GM21423 (cell line): ENCODE data around the gene DLX4.

Experiments used
- ATAC-seq: cut with Tn5 transposase; IDR thresholded peaks from one replicate; pipeline ENCODE4 v1.9.1; 2021; ENCODE audit warnings: mild to moderate bottlenecking, moderate library complexity; ENCODE audit not compliant: unreplicated experiment

Gene DLX4

DNA sequence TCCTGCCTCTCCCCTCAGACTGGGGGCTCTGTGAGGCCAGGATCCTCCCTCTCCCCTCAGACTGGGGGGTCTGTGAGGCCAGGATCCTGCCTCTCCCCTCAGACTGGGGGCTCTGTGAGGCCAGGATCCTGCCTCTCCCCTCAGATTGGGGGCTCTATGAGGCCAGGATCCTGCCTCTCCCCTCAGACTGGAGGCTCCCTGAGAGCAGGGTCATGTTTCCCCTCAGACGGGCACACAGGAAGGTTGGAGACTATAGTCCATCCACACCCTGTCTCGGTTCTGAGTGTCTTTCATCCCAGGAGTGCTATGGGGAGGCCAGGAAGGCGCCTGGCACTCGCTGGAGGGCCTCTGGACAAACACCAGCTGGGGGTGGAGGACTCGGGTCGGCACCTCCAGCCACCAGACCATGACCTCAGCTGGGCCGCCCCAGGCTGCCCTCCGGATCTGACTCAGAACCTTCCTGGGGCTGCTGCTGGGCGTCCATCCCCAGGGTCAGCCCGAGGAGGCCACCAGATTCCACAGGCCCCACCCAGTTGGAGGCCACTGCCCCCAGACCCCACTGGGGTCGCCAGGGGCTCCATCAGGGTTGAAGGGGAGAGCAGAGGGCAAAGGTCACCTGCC is 21.9 kb upstream of the DLX4 start:
- no peak for ATAC-seq

DNA sequence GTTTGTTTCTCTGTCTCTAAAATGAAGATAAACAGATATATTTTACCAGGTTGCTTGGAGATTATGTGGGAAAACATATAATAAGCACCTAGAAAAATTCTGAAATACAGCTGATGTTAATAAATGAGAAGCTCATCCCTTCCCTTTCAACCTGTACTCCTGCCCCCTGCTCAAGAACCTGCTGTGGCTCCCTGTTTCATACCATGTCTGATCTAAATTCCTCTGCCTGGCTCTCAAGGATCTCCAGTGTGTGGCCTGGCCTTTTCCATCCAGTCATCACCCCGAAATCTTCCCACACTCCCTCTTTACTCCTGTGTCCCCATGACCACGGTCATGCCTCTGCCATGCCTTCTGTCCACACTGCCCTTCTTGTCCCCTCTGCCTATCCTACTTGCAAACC is 19.4 kb upstream of the DLX4 start:
- no peak for ATAC-seq

DNA sequence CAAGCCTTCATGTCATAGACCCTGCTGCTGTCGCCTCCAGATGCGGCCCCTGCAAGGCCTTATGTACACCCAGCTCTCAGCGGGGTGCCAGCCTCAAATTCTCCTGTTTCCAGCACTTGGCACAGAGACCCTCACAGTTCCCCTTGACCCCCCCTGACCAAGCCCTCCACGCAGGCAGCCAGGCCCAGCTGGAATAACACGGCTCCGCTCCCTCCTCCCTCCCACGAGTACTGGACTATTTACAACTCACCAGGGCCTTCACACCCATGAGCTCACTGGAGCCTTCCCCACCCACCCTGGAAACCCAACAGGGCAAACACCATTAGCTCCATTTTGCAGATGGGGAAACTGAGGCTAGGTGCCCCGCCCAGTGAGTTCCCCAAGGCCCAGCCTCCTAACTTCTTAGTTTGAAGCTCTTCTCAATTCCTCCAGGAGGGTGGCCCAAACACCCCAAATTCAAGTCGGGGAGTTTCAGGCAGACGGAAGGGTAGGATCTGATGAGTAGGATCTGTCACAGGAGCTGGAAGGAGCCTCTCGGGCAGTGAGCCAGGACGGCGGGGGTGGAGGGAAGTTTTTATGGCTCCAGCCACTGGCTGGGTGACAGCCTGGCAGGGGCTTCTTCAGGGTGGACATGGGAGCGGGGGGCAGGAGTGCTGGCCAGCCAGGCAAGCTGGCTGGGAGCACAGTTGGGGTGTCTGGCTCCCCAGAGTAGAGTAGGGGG is 17.5 kb upstream of the DLX4 start:
- no peak for ATAC-seq

DNA sequence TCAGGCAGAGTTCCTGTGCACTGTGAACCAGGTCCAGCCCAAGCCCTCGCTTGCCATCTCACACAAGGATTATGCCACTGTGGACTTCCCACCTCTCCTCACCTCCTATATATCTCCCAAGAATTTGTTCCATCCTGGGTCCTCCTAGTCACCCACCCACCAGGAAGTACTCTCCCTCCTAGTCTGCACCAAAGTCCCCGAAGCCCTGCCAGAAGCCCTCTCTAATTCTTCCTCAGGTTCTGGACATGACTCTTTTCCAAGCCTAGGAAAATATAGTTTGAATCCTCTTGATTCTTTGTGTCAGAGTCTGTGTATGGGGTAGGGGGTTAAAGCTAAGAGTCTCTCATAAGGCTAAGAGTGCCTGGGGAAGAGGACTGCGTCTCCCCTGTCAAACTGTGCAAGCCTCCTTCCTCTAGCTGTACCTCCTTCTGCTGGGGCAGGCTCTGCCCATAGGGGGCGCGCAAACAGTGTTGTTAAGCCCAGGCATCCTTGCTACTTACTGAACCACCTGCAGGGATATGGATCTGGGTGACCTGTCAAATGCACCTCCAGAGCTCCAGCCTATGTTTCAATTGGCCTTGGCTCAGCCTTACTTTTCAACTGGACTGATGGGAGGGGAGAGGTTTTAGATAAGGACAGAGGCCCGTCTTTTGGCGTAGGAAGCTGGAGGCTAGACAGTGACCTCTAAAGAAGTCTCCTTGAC is 16.6 kb upstream of the DLX4 start:
- ATAC-seq: no peak

DNA sequence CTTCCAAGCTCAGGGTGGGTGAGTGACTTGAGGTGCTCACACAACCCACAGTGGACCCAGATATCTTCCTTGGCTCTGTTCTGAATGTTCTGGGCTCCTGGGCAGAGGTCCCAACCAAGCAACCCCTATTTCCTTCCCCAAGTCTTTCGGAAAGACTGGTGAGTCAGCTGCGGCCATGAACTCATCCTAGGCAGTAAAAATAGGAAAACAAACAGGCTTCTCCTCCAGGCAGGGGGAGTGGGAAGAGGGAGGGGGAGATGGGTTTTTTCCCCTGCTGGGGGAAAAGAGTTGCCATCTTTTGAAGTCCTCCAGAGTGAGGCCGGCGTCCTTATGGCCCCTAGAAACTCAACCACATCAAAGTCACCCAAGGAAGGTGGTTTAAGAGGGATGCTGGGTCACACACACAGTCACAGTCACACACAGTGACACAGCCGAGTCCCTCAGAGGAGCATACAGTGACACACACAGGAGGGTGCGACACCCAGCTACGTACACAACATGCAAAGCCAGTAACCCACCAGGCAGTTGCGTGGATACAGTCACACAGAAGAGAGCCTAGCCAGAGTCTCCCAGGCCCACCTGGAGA is 16.0 kb upstream of the DLX4 start:
- ATAC-seq: no peak

DNA sequence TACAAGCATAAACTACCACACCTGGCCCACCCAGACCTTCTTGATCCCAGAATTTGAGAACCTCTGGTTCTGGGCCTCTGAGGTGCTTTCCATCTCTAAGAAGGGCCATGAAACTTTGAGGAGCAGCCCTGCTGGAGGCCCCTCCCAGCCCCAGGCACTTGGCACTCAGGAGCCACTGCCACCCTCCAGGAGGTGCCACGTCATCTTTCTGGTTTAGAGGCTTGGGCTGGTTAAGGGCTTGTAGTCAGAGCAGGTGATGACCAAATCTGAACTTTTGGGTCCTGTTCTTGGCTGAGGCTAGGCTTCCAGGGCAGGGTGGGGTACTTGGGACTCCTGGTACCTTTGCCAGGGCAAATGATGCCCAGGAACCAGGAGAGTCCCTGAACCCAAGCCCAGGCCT is 13.8 kb upstream of the DLX4 start:
- no peak for ATAC-seq

DNA sequence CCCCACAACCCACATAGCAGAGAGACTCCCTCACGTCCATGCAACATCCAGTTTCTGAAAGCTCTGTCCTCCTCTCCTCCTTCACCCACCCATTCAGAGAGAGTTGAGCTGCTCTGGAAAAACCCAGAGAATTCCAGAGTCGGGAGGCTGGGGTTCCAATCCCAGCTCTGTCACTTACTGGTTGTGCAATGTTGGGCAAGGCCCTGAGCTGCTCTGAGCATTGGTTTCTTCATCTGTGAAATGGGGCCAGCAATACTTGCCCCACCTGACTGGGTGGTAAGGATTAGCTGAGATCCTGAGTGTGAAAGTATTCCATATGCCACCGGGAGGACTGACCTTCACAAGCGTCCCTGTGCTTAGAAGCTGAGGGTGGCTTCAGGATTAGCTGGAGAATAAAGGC is 12.2 kb upstream of the DLX4 start:
- no peak for ATAC-seq

DNA sequence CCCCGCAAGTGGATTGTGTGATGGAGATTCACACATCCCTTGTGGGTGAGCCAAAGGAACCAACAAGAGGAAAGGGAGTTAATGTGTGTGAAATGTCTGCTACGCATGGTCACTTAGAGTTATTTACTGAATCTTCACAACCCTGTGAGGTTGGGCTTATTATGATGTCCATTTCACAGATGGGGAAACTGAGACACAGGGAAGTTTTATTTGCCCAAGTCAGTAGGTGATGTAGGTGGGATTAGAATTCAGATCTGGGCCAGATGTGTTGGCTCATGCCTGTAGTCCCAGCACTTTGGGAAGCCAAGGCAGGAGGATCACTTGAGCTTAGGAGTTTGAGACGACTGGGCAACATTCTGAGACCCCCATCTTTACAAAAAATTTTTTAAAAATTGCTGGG is 11.6 kb upstream of the DLX4 start:
- no peak for ATAC-seq

DNA sequence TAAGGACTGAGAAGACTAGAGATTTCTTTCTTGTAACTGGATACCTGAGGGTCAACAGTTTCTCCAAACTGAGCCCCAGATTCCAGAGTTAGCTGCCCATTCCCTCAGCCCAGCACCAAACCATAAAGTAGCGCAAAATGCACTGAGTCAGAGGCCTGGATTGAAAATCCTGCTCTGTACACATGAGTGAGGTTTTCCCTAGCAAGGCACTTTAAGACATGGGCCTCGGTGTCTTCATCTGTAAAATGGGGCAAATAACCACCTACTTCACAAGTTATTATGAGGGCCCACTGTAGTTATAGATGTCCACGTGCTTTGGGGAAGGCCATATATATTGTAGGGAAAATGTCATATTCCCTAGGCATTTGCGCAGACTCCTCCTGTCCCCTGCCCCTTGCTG is 10.3 kb upstream of the DLX4 start:
- ATAC-seq: no peak

DNA sequence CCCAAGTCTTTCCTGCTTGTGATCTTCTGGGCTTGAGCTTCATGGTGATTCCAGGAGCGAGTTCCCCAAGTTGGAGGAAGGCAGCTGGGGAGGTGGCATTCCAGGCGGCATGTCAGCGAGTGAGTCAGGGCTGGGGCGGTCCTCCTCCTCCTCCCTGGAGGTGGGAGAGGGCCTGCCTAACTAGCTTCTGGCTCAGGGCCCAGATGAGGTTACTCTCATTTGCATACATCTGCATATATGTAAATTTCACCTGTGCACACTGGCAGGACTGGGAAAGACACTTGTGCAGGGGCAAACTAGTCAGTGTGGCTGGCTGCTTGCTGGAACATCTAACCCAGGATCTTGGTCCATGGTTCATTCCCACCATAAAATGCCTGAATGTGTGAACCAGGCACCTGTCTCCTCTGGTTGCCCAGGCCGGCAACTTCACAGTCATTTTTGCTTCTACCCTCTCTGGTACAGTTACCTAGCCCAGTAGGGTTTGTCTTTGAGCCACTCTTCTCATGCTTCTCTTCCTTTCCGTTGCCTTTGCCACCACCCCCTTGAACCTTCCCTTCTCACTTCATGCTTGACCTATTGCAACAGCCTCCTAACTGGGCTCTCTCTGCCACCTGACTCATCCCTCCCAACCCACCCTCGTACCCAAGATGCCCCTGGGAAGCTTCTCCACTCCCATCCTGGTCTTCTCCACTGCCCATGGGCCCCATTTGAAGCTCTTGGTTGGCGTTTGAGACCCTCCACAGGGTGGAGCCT is 9.6 kb upstream of the DLX4 start:
- ATAC-seq: no peak

DNA sequence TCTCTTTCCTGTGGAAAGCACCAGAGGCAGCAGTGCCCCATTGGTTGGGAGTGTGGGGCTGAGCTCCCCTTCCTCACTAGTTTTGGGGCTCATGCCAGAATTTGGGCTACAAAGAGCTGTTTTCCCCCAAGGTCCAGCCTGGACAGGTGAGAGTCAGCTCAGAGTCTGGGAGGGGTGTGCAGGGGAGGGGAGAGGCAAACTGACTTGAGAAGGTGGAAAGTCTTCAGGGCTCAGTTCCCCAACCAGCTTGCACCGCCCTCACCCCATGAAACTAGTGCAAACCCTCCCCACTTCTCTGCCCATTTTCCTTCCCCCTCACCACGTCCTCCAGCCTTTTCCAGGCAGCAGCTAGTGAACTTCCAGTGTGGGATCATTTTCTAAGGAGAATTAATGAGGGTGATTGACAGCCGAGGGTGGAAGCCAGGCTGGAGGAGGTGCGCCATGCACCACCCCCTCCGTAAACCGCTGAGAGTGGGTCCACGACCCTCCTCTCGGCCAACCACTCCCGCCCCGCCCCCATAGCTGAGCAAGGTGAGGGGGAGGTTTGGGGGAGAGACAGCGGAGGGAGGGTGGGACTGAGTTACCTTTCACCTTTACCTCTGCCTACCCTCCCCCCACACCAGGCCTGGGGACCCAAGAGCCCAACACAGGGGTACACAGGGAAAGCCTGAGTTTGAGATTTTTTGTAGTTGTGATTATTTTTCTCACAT is 6.2 kb upstream of the DLX4 start:
- ATAC-seq: no peak

DNA sequence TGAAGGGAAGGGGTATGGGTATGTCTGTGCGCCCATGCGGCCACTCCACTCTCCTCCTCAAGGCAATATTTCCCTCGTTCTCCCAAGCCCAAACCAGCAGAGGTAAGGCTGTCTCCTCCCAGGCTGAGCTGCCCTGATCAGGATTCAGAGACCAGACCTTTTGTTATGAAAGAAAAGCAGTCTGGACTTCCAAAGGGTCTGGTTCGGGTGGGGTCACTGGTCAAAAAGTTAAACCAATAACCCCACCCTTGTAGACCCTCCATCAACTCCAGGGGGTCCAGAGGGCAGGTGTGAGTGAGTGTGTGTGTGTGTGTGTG is 5.7 kb upstream of the DLX4 start:
- ATAC-seq: no peak

DNA sequence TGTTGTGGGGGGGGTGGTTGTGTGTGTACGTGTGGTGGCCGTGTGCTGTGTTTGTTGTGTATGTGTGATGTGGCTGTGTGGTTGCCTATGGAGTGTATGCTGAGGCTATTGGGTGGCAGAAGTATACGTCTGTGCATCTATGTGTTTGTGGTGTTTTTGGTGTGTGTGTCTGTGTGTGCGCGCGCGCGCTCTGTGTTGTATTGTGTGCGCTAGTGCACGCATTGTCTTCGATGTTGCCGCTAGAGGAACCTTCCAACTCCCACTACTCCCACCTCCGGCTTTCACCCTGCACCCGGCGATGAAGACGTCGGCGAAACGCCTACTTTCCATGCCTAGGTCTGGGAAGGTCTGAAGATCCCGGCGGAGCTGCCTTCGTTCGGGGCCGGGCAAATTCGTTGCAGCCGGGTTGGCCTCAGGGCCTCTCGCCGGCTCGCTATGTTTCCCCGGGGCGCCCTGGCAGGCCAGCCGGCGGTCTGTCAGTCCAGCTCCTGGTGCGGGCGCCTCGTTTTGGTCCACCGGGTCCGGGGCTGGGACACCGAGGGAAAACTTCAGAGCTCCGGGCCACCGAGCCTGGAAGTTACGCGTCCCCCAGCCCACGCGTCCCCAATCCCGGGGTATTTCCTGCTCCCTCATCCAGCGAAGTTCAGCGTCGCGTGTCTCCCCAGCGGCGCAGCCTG is 5.2 kb upstream of the DLX4 start:
- no peak for ATAC-seq

DNA sequence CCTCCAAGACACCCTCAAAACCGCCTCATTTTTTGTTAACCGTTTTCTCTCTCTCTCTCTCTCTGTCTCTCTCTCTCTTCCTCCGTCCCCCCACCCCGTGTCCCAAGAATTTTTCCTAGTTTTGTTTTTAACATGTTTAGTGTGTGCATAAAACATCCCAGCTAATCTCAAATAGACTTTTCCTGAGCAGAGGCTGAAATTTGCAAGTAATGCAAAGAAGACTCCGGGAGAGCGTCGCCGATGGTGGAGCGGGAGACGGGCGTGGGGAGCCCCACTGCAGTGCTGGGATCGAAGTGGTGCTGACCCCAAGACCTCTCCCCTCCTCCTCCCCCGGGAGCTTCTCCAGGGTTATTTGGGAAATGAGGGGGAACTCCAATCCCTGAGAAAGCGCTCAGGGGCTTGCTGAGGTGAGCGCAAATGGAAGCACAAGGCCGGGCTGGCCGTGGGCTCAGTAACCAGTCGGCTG is 4.7 kb upstream of the DLX4 start:
- ATAC-seq: no peak

DNA sequence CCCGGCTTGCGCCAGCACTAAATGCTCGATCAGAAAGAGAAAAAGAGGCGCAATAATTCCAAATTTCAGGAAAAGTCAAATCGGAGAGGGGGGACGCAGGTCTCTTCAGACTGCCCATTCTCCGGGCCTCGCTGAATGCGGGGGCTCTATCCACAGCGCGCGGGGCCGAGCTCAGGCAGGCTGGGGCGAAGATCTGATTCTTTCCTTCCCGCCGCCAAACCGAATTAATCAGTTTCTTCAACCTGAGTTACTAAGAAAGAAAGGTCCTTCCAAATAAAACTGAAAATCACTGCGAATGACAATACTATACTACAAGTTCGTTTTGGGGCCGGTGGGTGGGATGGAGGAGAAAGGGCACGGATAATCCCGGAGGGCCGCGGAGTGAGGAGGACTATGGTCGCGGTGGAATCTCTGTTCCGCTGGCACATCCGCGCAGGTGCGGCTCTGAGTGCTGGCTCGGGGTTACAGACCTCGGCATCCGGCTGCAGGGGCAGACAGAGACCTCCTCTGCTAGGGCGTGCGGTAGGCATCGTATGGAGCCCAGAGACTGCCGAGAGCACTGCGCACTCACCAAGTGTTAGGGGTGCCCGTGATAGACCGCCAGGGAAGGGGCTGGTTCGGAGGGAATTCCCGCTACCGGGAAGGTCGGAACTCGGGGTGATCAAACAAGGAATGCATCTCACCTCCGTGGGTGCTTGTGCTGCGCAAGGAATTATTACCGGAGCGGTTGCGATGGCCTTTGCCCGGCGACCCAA is 4.0 kb upstream of the DLX4 start:
- ATAC-seq: no peak

DNA sequence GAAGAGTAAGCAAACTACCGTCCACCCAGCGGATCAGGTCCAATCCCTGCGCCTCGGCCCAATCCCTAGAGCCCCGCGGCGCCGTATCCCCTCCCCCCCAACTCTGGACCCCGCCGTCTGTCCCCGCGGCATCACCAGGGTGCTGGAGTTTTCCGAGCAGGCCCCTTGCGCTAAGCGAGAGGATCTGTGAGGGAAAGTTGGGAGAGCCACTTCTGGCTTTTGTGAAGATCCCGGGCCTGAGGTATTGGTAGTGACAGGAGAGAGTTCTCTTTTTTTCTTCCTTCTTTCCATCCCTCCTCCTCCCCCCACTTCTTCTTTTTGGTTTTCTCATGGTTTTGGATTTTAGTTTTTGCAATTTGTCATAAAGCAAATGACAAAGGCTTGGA is 3.5 kb upstream of the DLX4 start:
- no peak for ATAC-seq

DNA sequence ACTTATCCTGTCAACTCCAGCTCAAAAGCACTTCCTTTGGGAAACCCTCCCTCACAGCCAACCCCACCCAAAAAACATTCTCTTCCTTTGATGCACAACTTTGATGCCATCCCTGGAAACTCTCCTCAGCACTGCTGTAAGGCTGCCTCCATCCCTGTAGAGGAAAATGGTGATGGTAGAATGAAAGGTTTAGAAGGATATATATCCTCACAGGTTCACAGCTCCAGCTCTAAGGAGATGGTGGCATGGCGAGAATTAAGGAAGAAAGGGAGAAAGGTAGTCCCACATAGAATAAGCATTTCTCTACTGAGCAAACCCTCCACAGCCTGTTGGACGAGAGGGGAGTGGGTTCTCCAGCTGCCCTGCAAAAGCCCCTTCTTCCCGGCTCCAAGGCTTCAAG is 2.2 kb upstream of the DLX4 start:
- no peak for ATAC-seq

DNA sequence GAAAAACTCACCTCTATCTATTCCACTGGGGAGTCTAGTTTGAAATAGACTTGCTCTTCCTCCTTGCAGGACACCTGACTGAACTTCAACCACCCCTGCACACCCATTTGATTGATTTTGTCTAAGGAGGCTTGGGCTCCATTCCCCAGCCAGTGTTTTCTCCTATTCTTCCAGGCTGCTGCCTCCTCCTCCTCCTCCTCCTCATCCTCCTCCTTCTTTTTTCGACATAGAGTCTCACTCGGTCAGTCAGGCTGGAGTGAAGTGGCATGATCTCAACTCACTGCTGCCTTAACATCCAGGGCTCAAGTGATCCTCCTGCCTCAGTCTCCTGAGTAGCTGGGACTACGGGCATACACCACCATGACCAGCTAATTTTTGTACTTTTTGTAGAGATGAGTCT is 1.8 kb upstream of the DLX4 start:
- ATAC-seq: no peak

DNA sequence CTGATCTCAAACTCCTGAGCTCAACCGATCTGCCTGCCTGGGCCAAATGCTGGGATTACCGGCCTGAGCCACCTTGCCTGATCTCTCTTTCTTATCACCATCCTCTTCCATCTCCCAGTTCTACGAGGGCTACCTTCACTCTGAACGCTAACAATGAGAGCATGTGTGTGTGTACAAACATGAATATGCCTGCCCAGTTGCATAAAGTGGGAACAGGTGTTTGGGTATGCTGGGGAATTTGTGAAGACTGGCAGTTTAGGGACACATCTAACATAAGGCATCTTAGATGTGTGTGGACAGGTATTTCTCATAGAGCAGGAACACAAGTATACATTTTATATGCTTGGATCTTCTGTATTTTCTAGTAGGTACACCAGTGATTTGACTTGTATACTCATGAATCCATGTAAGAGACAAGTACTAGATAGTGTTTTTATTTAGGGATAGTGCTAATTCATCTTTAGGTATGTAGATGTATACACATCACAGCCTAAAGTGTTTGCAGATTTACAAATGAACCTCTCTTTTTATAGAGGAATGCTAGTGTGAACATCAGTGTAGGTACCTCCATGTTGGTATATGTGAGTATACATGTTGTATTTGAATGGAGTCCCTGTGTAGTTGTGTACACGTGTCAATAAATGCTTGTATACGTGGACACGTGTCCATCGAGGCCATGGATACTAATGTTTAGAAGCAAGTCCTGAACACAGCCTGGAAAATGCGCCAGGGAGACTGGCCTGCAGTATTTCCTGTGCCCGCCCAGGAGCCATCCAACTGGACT is 1.2 kb upstream of the DLX4 start:
- no peak for ATAC-seq
